GM18907 (cell line): ENCODE measurements around the gene AIRE.
A peak's percentile ranks its signal among the peaks of the same experiment; 100 is the strongest.
"Not testable (repeated sequence)": the region's sequence is repeated elsewhere in the genome, so short reads cannot be mapped to it uniquely, and the experiment has no call there.

ENCODE experiments used
- ATAC-seq: cut with Tn5 transposase; IDR thresholded peaks from one replicate; pipeline ENCODE4 v1.9.1; 2021; ENCODE audit warnings: mild to moderate bottlenecking, moderate library complexity; ENCODE audit not compliant: unreplicated experiment

The AIRE gene

GRCh38 chr21:44334329-44335030, 48.8 kb downstream of the AIRE start:
- ATAC-seq, result no peak

GRCh38 chr21:44335266-44336059, 49.8 kb downstream of the AIRE start:
- ATAC-seq, result no peak

GRCh38 chr21:44337449-44337848, 51.8 kb downstream of the AIRE start:
- ATAC-seq, result no peak

- no peak for ATAC-seq
Measured at GRCh38 chr21:44337941-44338895, 52.5 kb downstream of the AIRE start.

- ATAC-seq, result peak; percentile 81
Measured at GRCh38 chr21:44338971-44339910, 53.6 kb downstream of the AIRE start, which contains the start of gene CFAP410. Gene CFAP410 (minus strand): TSS chr21:44339390. CDS start chr21:44339194, 196 bp downstream.

- ATAC-seq, result not testable (repeated sequence)
Measured at GRCh38 chr21:44341726-44342458, 56.2 kb downstream of the AIRE start.

GRCh38 chr21:44342981-44343380, 57.3 kb downstream of the AIRE start:
- ATAC-seq, result not testable (repeated sequence)

- no peak for ATAC-seq
Measured at GRCh38 chr21:44344541-44345183, 59.0 kb downstream of the AIRE start.

GRCh38 chr21:44345495-44345894, 59.8 kb downstream of the AIRE start:
- no peak for ATAC-seq

GRCh38 chr21:44347911-44348451, 62.3 kb downstream of the AIRE start:
- ATAC-seq, result no peak
